ENCODE measurements around the gene NUP107.

GRCh38 chr12:68767191-68767590 lies 80.4 kb downstream of the NUP107 start:
- TF ChIP-seq CTCF (IDR thresholded peaks at IDR 0.05) (no peak), POLR2A (IDR thresholded peaks at IDR 0.05) (no peak)

All from right lobe of liver (tissue), 4 donors.